HG03280 (cell line): ENCODE data around the gene CCDC24.
A peak's percentile ranks its signal among the peaks of the same experiment; 100 is the strongest.

Source experiments
- ATAC-seq: cut with Tn5 transposase; IDR thresholded peaks from one replicate; pipeline ENCODE4 v1.9.1; 2021; ENCODE audit warnings: mild to moderate bottlenecking, moderate library complexity; ENCODE audit not compliant: unreplicated experiment

The CCDC24 gene

GRCh38 chr1:43980255-43981134 is 10.9 kb upstream of the CCDC24 start:
- no peak for ATAC-seq

- no peak for ATAC-seq
Measured at GRCh38 chr1:43981135-43981491, 10.3 kb upstream of the CCDC24 start.

GRCh38 chr1:43981636-43982035 is 9.8 kb upstream of the CCDC24 start:
- ATAC-seq = no peak

GRCh38 chr1:43982241-43982640 is 9.2 kb upstream of the CCDC24 start:
- no peak for ATAC-seq

- no peak for ATAC-seq
Measured at GRCh38 chr1:43982808-43983207, 8.6 kb upstream of the CCDC24 start.

GRCh38 chr1:43983253-43983899 is 8.0 kb upstream of the CCDC24 start:
- ATAC-seq = no peak

- no peak for ATAC-seq
Measured at GRCh38 chr1:43984855-43985254, 6.5 kb upstream of the CCDC24 start.

- no peak for ATAC-seq
Measured at GRCh38 chr1:43985984-43986595, 5.3 kb upstream of the CCDC24 start.

GRCh38 chr1:43986712-43987111 is 4.7 kb upstream of the CCDC24 start:
- no peak for ATAC-seq

GRCh38 chr1:43987159-43987902 is 4.1 kb upstream of the CCDC24 start:
- ATAC-seq = no peak

GRCh38 chr1:43990271-43991199 is 864 bp upstream of the CCDC24 start:
- no peak for ATAC-seq

GRCh38 chr1:43991200-43991475 is 261 bp upstream of the CCDC24 start:
- ATAC-seq = peak; percentile 1

- ATAC-seq = no peak
Measured at GRCh38 chr1:43992232-43992995, 1.0 kb downstream of the CCDC24 start.

GRCh38 chr1:43993206-43993914 is 2.0 kb downstream of the CCDC24 start:
- no peak for ATAC-seq

GRCh38 chr1:43994071-43994470 is 2.7 kb downstream of the CCDC24 start:
- no peak for ATAC-seq

GRCh38 chr1:43994794-43995790 is 3.7 kb downstream of the CCDC24 start:
- no peak for ATAC-seq

GRCh38 chr1:43995984-43996732 is 4.8 kb downstream of the CCDC24 start:
- ATAC-seq = no peak
